GM12872 (cell line): Measurements from ENCODE around the gene GSTM3.

ENCODE experiments used
- TF ChIP-seq, protein P1 (sequence below): IDR thresholded peaks from 3 replicates; pipeline ENCODE4 v1.5.1; 2011; ENCODE audit warnings: low read depth, mild to moderate bottlenecking, low read length, moderate library complexity; ENCODE audit not compliant: insufficient read depth

GSTM3 gene

GRCh38 chr1:109763646-109764415 is 23.0 kb upstream of the GSTM3 start, which contains the start of gene EPS8L3:
TSS of gene EPS8L3 (minus strand) at chr1:109763923. CDS start at chr1:109761749, 2,174 bp downstream.
- TF ChIP-seq, protein P1, sequence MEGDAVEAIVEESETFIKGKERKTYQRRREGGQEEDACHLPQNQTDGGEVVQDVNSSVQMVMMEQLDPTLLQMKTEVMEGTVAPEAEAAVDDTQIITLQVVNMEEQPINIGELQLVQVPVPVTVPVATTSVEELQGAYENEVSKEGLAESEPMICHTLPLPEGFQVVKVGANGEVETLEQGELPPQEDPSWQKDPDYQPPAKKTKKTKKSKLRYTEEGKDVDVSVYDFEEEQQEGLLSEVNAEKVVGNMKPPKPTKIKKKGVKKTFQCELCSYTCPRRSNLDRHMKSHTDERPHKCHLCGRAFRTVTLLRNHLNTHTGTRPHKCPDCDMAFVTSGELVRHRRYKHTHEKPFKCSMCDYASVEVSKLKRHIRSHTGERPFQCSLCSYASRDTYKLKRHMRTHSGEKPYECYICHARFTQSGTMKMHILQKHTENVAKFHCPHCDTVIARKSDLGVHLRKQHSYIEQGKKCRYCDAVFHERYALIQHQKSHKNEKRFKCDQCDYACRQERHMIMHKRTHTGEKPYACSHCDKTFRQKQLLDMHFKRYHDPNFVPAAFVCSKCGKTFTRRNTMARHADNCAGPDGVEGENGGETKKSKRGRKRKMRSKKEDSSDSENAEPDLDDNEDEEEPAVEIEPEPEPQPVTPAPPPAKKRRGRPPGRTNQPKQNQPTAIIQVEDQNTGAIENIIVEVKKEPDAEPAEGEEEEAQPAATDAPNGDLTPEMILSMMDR, result no peak

- TF ChIP-seq, protein P1, result no peak
Observed at GRCh38 chr1:109762821-109763645, 22.2 kb upstream of the GSTM3 start.

DNA sequence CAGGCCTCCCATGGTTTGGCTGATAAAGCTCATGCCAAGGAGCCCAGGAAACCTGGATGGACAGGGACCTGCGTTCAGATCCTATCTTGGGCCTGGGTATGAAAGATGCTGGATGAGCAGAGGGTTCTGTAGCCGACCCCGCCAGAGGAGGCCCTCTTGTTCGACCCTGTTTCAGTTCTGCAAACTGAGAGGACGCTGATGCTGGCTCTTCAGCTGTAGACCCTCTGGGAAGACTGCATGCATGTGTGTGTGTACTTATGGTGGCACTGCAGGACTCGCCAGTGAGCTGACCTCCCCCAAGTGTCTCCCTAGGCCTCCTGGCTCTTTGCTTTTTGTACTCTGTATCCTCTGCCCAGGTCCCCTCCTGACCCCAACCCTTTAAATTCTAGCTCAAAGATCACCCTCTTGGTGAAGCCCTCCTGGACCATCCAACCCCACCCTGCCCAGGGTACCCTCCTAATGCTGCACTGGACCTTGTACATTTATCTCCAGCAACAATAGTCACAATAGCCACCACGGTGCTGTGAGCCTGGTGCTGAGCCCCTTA is 21.3 kb upstream of the GSTM3 start:
- TF ChIP-seq, protein P1, result no peak

DNA sequence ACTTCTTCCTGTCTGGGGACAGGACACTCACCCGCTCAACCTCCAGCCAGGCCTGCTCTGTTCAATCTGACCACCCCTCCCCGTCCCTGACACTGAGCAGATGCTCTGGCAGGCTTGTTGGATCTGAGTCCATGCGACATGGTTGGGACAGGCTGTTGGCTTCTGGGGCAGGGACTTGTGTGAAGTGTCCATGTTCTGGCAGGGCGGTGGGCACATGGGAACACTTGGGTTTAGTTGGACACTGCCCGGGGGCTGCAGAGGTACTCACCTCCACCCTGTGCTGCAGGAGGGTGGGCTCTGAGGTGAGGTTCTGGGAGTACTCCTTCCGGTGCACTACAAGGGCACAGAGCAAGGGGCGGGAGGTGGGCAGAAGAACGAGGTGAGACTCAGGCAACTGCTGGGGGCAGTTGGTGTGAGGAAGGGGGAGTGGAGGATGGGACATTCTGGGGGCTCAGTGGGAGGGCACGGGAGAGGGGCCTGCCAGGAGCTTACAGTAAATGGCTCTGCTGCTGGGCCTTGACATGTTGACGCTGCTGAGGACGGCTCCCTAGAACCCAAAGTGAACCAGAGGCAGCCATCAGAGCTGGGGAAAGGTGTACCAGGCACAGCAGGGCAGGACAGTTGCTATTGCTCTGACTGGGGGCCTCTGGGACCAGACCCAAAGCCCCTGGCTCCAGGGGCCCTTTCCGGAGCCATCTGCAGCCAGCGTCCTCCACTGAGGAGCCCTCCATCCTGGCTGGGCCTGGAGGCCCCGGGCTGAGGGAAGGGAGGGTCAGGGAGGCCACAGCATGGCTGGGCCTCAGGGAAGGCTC is 20.6 kb upstream of the GSTM3 start:
- TF ChIP-seq, protein P1, result no peak

DNA sequence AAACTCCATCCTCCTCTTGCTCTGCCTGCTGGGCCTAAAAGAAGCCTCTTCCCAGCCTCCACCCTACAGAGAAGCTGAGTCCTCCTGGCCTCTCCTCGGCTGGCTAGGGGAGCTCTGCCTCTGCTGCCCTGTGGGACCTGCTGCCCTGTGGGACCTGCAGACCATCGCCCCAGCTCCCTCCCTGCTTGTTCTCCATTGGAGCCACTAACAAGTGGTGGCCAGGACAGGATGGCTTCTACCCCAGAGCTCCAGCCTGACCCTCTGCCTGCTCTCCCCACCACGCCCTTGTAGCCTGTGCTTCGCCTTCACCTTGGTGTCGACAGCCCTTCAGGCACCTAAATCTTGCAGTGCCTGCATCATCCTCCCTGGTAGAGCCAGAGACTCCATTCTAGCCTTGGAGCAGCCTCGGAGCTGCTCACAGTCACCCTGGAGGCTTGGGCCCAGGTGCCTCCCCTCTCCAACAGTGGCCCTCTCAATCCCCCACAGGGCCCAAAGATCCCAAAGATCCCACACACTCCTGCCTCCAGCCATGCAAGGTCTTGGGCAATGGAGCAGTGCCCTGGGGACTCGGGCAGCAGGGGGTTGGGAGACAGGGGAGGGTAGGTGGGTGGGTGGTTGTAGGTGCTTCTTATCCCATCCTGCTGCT is 19.9 kb upstream of the GSTM3 start:
- TF ChIP-seq, protein P1, result no peak

GRCh38 chr1:109759513-109760334 is 18.9 kb upstream of the GSTM3 start:
- TF ChIP-seq, protein P1, result no peak
